HG03378 (cell line): ENCODE results near the gene ASAP2.
"Not testable (repeated sequence)": the region's sequence is repeated elsewhere in the genome, so short reads cannot be mapped to it uniquely, and the experiment has no call there.

Source experiments
- ATAC-seq: cut with Tn5 transposase; IDR thresholded peaks from one replicate; pipeline ENCODE4 v1.9.1; 2021; ENCODE audit warnings: mild to moderate bottlenecking, moderate library complexity; ENCODE audit not compliant: unreplicated experiment

ASAP2 gene

DNA sequence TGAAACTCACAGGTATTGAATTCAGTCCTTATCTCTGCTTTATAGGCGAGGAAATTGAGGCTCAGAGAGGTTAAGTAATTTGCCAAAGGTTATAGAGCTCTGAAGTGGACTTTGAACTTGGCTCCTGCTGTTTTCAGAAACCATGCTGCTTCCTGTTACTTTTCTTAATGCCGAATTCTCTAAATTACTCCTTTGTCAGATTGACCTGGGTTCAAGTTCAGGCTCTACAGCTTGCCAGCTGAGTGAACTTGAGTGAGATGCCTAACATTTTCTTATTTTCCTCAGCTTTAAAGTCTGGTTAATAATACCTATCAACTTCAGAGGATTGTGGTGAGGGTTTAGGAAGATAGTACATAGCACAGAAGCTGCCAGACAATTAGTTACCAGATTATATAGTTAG, 3.4 kb downstream of the ASAP2 start:
- ATAC-seq = no peak

DNA sequence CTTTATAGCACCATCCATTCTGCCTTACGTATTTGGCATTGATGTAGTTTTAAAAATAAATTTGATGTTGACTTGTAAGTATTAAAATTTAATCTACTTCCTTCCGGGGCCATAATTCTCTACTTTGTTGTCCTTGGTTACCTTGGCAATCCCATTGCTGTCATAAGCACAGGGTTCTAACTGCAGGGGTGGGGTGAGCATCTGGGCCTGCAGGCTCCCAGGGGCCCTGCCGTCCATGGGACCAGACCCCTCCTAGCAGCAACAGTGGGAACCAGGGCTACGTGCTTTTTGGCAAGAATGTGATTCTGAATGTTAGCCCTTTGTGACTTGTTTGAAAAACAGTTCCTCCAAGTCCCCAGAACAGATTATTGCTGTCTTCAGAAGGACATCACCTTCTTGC, 4.9 kb downstream of the ASAP2 start:
- ATAC-seq = no peak

DNA sequence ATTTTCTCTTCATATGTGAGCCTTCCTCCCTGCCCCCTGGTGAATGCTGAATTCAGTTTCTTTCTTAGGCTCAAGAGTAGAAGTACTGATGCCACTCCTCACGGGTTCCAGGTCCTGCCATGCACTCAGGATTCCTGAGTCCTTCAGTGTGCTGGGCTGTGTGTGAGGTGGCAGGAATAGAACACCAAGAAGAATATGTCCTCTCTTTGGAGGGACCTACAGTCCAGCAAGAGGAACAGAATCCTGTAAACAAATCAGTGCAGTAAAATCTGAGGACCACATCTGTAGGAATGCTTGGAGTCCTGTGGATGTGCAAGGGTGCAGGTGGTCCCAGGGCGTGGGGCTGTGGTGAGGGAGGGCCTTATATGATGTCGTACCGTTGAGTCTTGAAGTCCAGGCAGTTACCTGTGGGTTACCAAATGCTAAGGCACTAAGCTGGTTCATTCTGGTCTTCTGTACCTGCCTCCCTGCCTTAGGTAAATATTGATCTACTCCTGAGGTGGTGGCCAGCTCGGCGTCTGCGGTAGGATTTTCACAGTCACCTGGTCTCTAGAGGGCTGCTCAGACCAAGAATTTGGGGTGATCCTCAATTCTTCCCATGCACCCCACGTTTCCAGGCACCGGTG, 5.5 kb downstream of the ASAP2 start:
- ATAC-seq = no peak

DNA sequence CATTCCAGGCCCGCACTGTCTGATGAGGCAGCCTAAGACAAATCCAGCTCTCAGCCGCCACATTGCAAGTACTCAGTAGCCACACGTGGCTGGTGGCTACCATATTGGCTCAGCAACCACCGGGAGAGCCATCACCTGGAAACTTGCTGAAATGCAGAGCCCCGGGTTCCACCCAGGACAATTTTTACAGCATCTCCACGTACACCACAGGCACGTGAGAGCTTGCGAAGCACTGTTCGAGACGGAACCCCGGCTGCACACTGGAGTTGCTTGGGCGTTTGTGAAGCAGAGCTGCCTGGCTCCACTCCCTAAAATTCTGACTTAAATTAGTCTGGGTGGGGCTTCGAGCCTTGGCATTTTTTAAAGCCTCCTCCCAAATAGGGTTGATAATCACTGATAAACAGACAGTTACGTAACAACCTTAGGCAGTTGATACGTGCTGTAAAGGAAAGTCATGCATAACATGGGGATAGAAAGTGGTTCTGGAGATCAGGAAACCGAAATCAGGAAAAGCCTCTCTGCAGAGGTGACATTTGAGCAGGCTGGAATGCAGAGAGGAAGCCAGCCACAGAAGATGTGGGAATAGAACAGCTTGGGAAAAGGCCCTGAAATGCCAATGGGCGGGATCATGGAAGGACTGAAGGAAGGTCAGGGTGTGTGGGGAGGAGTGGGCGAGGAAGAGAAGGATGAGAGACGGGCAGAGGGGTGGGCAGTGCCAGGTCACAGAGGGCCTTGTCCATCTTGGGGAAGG, 6.2 kb downstream of the ASAP2 start:
- ATAC-seq = no peak

DNA sequence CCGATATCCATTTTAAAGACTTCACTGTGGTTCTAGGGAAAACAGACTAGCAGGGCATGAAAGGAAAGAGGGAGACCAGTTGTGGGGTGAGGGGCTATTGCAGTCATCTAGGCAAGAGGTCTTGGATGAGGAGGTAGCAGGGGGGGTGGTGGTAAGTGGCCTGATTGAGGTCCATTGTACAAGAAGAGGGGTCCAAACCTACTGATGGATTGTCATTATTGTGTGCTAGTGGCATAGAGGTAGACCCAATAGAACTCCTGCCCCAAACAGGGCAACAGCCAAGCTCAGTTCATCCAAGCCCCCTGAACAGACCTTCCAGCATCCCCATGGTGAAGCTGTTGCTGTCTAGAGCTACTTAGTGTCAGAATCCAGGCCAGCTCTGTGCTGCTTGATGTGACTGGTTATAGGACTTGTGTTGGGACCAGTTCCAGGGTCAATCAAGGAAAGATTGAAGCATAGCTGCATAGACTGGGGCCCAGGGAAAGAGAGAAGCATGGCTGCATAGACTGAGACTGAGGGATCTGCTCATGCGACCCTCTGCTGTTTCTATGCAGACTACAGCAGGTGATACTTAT, 7.0 kb downstream of the ASAP2 start:
- no peak for ATAC-seq

DNA sequence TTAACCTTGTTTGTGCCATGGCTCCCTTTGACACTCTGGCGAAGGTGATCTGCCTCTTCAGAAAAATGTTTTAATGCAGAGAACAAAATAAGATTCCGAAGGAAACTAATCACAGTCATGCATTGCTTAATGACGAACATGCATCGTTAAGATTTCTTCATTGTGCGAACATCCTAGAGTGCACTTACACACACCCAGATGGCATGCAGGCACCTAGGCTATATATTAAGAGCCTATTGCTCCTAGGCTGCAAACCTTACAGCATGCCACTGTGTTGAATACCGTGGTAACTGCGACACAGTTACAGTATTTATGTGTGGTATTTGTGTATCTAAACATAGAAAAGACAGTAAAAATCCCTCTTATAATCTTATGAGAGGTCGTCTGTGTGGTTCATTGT, 8.3 kb downstream of the ASAP2 start:
- ATAC-seq = no peak

DNA sequence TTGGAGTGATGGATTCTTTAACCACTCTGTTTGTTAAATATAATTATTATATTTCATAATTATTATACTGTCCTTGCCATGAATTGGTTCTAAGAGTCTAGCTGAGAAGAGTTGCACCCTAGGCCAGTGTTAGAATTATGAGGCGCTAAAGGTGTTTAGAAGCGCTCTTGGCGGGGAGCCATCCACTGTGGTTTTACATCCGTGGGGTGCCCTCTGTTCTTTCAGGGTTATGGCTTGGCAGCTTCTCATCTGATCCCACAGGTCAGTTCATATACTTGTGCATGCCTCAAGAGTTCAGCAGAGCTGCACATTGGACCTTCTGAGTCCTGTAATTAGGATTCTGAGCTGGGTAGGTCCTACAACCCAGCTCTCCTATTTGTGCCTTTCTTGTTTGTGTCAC, 9.1 kb downstream of the ASAP2 start:
- no peak for ATAC-seq

DNA sequence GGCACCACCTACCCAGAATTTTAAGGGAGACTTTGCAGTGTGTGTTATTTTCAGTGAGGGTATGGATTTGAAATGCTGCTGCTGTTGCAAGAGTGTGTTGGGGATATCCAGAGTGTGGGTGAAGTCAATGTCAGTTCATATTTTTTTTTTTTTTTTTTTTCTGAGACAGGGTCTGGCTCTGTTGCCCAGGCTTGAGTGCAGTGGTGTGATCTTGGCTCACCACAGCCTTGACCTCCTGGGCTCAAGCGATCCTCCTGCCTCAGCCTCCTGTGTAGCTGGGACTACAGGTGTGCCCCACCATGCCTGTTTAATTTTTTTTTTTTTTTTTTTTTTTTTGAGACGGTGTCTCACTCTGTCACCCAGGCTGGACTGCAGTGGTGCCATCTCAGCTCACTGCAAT, 9.5 kb downstream of the ASAP2 start:
- ATAC-seq = not testable (repeated sequence)

DNA sequence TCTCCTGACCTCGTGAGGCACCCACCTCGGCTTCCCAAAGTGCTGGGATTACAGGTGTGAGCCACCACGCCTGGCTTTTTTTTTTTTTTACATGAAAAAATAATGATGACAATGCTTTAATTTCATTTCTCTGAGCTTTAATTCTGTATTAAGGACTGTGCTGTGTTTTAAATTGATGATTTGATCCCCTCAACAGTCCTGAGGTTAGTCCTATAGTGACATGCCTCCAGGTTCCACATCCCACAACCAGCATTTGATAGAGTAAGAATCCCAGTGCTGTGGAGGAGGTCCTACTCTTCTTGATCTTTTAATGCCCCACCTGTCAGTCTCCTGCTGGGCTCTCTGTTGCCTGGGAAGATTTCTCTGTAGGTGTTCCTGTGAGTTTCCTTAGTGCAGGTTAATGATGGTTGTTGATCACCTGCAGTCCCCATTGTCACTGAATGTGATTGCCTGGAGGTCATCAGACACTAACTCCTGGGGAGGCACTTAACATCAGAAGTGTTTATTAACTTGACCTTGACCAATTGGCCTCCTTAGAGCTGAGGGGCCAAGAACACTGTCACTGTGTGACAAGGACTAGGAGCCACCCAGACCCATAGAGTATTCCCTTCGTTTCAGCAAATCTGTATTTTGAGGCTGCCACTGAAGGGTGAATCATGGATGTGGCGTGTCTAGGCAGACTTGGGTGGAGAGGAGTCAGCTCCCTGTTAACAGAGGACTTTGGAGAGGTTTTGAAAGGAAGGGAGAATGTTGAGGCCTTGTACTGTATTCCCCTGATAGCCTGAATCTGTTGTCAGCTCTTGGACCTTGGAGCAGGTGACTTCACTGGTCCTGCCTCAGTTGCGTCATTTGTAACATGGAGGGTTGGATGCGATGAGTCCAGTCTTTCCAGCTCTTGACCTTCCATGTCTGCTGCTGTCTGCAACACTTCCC, 11.5 kb downstream of the ASAP2 start:
- no peak for ATAC-seq

DNA sequence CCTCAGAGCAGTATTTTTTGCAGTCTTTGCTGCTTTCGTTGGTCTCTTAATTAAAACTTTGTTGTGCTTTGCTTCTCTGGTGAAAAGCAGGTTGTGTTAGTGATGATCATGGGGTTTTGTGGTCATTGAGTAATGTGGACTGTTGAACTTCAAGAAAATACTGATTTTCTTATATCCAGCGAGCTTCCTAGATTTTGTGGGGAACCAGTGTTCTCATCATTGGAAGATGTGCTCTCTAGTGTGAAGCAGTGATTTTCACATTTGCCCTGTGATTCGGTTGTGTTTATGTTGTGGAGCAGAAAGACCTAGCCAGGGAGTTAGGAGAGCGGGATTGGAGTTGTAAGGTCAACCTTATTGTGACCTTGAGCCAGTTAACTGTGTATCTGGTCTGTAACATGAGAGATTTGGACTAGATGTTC, 12.4 kb downstream of the ASAP2 start:
- ATAC-seq = no peak

DNA sequence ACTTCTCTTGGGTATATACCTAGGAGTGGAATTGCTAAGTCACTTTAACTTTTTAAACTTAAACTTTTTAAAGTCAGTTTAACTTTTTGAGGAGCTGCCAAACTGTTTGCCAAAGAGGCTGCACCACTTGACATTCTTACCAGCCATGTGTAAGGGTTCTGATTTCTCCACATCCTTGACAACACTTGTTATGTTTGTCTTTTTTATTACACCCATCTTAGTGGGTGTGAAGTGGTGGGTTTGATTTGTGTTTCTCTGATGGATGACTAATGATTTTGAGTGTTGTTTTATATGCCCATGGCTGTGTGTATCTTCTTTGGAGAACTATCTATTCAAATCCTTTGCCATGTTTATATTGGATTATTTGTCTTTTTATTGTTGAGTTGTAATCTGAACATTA, 13.6 kb downstream of the ASAP2 start:
- ATAC-seq = no peak

DNA sequence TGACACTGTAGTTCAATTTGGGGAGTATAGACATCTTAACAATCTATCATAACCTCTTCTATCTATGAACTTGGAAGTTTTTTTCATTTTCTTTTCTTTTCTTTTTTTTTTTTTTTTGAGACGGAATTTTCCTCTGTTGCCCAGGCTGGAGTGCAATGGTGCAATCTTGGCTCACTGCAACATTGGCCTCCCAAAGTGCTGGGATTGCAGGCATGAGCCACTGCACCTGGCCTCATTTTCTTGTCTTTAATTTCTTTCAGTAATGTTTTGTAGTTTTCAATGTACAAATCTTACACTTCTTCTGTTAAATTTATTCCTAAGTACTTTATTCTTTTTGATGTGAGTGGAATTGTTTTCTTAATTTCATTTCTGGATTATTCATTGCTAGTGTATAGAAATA, 14.6 kb downstream of the ASAP2 start:
- no peak for ATAC-seq

DNA sequence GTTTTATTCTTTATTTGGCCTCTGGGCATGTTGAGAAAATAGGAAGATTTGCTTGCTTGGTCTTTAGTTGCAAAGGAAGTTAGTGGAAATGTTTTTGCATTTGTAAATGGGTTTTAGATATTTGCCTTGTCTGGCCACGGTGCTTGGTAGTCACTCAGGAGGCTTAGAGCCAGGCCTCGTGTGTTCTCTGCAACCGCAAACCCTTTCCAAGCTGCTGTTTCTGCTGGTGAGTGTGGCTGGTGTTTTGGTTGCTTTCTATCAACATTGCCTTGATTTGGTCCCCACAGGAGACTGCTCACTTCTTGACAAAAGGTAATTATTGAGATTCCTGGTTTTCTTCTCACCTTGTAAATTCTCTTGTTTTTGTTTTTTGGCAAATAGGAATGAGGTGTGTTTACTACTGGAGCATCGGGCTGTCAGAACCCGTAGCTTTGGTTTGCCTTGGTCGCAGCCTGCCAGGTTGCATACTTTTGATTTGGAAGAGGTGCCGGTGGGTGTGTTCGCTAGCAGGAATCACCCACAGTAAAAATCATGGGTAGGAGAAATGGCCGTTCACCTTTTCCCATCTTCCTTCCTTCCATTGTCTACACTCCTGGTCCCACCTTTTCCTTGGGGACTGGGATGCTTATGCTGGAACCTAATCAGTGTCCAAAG, 15.8 kb downstream of the ASAP2 start:
- no peak for ATAC-seq

DNA sequence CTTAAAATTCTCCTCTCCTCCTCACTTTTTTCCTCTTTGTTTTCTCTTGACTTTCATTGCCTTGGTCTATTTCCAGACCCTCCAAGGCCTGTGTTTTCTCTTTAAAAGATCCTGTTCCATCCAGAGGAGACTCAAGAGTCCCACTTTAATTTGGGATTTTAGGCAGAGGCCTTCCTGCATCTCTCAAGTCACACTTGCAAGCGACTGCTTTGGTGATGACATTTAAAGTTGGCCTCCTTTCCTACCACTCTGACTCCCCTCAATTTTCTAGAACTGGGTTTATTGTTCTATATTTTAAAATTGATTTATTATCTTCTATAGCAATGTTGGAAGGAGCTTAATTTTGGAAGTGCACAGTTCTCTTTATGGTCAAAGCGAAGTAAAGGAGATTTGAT, 16.3 kb downstream of the ASAP2 start:
- no peak for ATAC-seq

DNA sequence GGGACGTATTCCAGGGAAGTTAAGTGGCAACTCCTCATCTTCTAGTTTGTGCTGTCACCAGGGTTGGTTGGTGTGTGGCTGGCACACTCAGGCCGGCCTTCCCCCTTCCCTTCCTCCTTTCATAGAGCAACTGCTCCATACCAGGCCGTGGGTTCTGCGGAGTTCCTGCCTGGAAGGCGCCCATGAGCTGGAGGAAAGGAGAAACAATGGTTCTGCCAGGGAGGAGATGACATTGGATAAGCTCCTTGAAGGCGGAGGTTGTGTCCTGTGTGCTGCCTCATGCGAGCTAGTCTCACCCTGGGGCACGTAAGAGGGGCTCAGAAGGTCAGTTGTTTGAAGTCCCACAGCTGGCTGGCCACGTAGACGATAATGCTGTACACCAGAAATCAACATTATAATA, 19.2 kb downstream of the ASAP2 start:
- no peak for ATAC-seq

DNA sequence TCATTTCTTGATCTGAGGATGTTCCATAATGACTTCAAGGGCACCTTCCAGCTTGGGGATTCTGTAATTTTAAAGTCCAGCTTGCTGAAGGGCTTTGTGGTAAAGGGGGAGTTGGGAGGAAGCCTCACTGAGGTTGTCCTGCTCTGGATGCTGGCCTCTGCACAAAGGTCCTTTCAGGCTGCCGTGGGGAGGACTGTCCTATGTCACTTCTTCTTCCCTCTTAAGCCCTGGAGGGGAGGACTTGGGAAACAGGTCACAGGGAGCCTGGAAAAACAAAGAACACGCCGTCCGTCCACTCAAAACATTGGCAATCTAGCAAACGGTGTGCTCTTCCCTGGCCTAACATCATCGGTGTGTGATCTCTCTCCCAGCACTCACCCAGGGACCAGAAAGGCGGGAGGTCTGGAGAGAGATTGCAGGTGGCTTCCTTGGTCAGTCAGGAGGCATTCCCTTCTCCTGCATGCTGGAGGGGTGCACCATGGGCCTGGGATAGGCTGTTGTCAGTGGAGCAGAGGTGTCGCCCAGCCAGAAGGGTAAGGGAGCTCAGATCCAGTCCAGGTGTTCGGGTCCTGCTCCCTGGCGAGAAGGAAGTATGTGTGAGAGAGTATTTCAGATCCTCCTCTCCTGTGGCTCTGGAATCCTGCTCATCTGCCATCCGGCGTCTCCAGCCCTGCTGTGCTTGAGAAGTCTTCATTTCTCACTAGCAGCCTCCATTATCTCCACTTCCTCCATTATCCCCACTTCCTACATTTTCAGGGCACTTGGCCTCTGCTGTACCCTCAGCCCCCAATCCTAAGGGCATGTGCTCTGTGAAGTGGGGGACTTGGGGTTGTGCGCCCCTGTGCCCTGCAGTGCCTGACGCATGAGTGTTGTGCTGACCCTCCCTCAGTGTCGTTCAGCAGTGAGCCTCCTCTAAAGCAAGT, 20.1 kb downstream of the ASAP2 start:
- ATAC-seq = no peak

DNA sequence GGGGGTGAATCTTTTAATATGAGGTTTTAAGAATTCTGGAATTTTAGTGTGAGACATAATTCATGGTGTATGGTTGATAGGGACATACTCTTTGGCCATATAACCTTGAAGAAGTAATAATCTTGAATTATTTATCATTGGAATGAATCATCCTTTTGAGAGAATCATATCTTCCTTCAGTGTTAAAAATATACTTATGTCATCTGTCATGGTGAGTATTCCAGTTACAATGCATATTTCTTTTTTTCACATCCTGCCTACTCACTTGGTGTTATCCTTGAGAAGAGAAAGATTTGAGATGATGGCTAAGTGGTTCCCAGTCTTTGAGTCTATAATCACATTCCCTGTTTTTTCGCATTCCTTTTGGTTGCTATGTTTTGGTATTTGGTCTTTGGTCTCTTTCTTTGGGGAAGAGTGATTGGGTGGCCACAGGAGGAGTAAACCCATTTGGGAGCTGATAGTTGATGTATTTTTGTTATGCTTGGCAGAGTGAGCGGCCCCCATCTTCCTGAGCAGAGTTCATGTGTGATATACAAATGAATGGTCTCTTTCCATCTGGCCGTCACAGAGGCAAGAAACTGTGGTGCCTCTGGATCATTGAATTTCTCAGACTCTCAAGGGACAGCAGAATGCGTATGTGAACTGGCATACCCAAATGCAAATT, 21.6 kb downstream of the ASAP2 start:
- ATAC-seq = no peak

DNA sequence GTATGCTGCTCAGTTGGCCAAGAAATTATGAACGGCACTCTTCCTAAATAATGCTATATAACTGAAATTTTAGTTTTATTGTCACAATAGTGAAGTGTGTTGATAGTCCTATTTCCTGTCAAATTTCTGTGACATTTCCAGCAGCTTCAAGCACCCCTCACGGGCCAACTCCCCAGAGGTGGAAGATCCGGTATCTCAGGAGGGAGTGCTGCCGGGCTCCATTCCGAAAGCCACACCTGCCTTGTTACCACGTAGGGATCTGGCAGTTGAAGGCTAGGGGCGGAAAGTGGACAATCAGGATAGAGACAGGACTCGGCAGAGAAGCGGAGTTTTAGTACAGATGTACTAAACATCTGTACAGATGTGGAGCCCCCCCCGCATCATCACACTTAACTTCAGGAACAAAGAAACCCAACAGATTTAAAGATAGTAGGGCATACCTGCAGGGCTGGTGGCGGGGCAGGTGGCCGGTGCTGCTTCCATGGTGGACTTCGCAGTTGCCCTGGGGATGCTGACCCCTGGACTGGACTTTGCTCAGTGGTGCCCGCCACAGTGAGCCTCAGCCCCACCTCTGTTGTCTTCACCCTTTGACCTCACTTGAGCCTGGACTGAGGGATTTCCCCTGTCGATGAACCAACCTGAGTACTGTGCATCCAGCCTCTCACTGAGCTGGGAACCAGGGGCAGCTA, 22.3 kb downstream of the ASAP2 start:
- ATAC-seq = no peak

DNA sequence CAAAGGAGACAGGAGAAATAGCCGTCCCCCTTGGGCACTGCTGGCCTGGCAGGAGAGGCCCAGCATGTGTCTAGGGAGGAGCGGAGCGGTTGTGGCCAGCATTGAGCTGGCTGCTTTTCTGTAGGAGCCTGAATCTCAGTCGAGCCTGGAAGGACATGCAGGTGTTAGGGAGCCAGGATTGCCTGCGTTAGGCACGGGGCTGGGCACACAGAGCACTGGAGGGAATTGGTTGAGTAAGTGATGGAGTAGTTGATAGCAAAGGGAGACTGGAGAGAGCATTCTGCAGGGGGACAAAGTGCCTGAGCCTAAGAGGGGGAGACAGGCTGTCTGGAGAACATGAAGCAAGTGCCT, 22.8 kb downstream of the ASAP2 start:
- ATAC-seq = no peak
